G401 (cell line): ENCODE results near the gene TFCP2L1. TPM values are rescaled to one million over a fixed set of nuclear protein-coding genes. Genes with fewer than 3 reads are reported as not detected.

Experiments used
- total RNA-seq: library from RNA; depleted of rRNA; stranded (reverse); fragments of >200 nt; shearing (Covaris generic); gene quantifications from 2 replicates; pipeline ENCODE4 v1.2.3, GENCODE V29; 2014; rRNA removed

Gene TFCP2L1
- total RNA-seq, 1 experiment from 2014 or later, result 0.03 TPM

Other genes starting within 250 kb of the TFCP2L1 start
- not detected in 2 replicates for gene RNU4ATAC, start 245.7 kb upstream of the TFCP2L1 start, total RNA-seq